H1 (cell line): ENCODE results near the gene ALPG. TPM values are rescaled to one million over a fixed set of nuclear protein-coding genes. Genes with fewer than 3 reads are reported as not detected.

Experiments
- CTCF ChIA-PET: fragments of 300-600 bp; sonication (Branson Sonifier 250); formaldehyde crosslinking; loops from one replicate; lab custom pipeline; 2021; ENCODE audit not compliant: partially characterized antibody; lab: Charles Lee
- POLR2A ChIA-PET: fragments of 300-600 bp; sonication (Branson Sonifier 250); formaldehyde crosslinking; loops from one replicate; lab custom pipeline; 2021; ENCODE audit warnings: inconsistent platforms; ENCODE audit not compliant: partially characterized antibody; lab: Charles Lee
- DNase-seq, 2 experiments: peaks; one replicate each; pipeline versions ENCODE4 v3.0.0 to v3.0.0-alpha.2; 2010 to 2022; ENCODE audit warnings: low spot score in 2 of 2, low read depth in 1 of 2, mixed read lengths in 1 of 2
- FAIRE-seq: peaks from 2 replicates; lab custom pipeline; 2011; peaks lifted over from hg19 to GRCh38; lab: Jason Lieb, UNC
- H2AFZ ChIP-seq: 2 replicates; pipeline ENCODE4 v1.8.1; 2012; ENCODE audit warnings: low read length, inconsistent platforms
- H2AK5ac ChIP-seq: 2 replicates; pipeline ENCODE4 v1.6.1; 2013; ENCODE audit warnings: low read depth, low read length
- H2BK120ac ChIP-seq: replicated peaks from 2 replicates; pipeline ENCODE3; 2013; ENCODE audit warnings: low read depth, low read length, inconsistent platforms
- H2BK12ac ChIP-seq: 2 replicates; pipeline ENCODE4 v1.6.1; 2013; ENCODE audit warnings: low read depth, low read length
- H2BK15ac ChIP-seq: 2 replicates; pipeline ENCODE4 v1.6.1; 2013; ENCODE audit warnings: low read length
- H2BK20ac ChIP-seq: 2 replicates; pipeline ENCODE4 v1.6.1; 2013; ENCODE audit warnings: low read length
- H2BK5ac ChIP-seq: 2 replicates; pipeline ENCODE4 v1.6.1; 2013; ENCODE audit warnings: low read depth, low read length
- H3K14ac ChIP-seq: 2 replicates; pipeline ENCODE4 v1.6.1; 2013; ENCODE audit warnings: inconsistent platforms; ENCODE audit not compliant: insufficient read length
- H3K18ac ChIP-seq: 2 replicates; pipeline ENCODE4 v1.6.1; 2013; ENCODE audit warnings: low read length; ENCODE audit errors: extremely low read depth
- H3K23ac ChIP-seq: 2 replicates; pipeline ENCODE4 v1.6.1; 2013; ENCODE audit warnings: inconsistent platforms; ENCODE audit not compliant: insufficient read length
- H3K23me2 ChIP-seq: 2 replicates; pipeline ENCODE4 v1.6.1; 2013; ENCODE audit warnings: low read depth, low read length
- H3K27ac ChIP-seq: 2 replicates; pipeline ENCODE4 v1.6.1; 2011; ENCODE audit warnings: low read depth, low read length, inconsistent platforms
- H3K27me3 ChIP-seq, 4 experiments: replicated peaks in 1 of 4; 1 replicate in 1 of 4; 2 replicates in 3 of 4; pipeline versions ENCODE4 v1.6.1 to v1.8.1; 2011 to 2013; ENCODE audit warnings: low read length in 3 of 4, mild to moderate bottlenecking in 3 of 4, inconsistent platforms in 2 of 4, mixed read lengths in 2 of 4, moderate library complexity in 1 of 4; ENCODE audit not compliant: control insufficient read depth in 3 of 4, insufficient read depth in 3 of 4; ENCODE audit errors: extremely low read depth in 1 of 4
- H3K36me3 ChIP-seq, 4 experiments: 2 replicates each; pipeline versions ENCODE4 v1.6.1 to v1.8.1; 2011 to 2013; ENCODE audit warnings: mild to moderate bottlenecking in 4 of 4, low read length in 3 of 4, moderate library complexity in 2 of 4, control low read depth in 1 of 4, inconsistent platforms in 1 of 4; ENCODE audit not compliant: insufficient read depth in 4 of 4, control insufficient read depth in 2 of 4
- H3K4ac ChIP-seq: replicated peaks from 2 replicates; pipeline ENCODE3; 2013; ENCODE audit warnings: low read length, low read depth, mixed read lengths, inconsistent platforms; ENCODE audit not compliant: insufficient read length
- H3K4me1 ChIP-seq, 4 experiments: replicated peaks in 1 of 4; 1 replicate in 1 of 4; 2 replicates in 3 of 4; pipeline versions ENCODE4 v1.6.1 to v1.8.1; 2011 to 2013; ENCODE audit warnings: low read length in 3 of 4, inconsistent platforms in 2 of 4, mixed read lengths in 1 of 4; ENCODE audit not compliant: insufficient read depth in 4 of 4, control insufficient read depth in 3 of 4
- H3K4me2 ChIP-seq, 2 experiments: 2 replicates each; pipeline versions ENCODE4 v1.6.1 to v1.8.1; 2011 to 2013; ENCODE audit warnings: low read depth in 2 of 2, low read length in 2 of 2, control low read depth in 1 of 2, inconsistent platforms in 1 of 2, mild to moderate bottlenecking in 1 of 2; ENCODE audit not compliant: insufficient read depth in 1 of 2
- H3K4me3 ChIP-seq, 4 experiments: fragments of 200-600, 300-600 bp in 1 of 4; sonication (generic), shearing (Covaris generic), sonication (Bioruptor Twin) in 1 of 4; 2 replicates each; pipeline versions ENCODE4 v1.5.1 to v1.8.1; 2011 to 2016; ENCODE audit warnings: low read length in 4 of 4, low read depth in 3 of 4, control low read depth in 2 of 4, inconsistent platforms in 2 of 4, mild to moderate bottlenecking in 2 of 4, mixed read lengths in 1 of 4, moderate library complexity in 1 of 4; ENCODE audit not compliant: insufficient read depth in 2 of 4; ENCODE audit errors: extremely low read depth in 1 of 4
- H3K56ac ChIP-seq: replicated peaks from 2 replicates; pipeline ENCODE3; 2013; ENCODE audit warnings: low read depth, mild to moderate bottlenecking, mixed read lengths, low read length, inconsistent platforms; ENCODE audit not compliant: insufficient read length
- H3K79me1 ChIP-seq: 2 replicates; pipeline ENCODE4 v1.6.1; 2013; ENCODE audit warnings: low read depth, low read length, control low read depth
- H3K79me2 ChIP-seq, 2 experiments: 2 replicates each; pipeline versions ENCODE4 v1.6.1 to v1.8.1; 2012 to 2013; ENCODE audit warnings: low read length in 2 of 2, mild to moderate bottlenecking in 2 of 2, inconsistent platforms in 1 of 2; ENCODE audit not compliant: insufficient read depth in 2 of 2, control insufficient read depth in 1 of 2
- H3K9ac ChIP-seq, 4 experiments: replicated peaks in 1 of 4; 1 replicate in 1 of 4; 2 replicates in 3 of 4; pipeline versions ENCODE4 v1.6.1 to v1.8.1; 2011 to 2013; ENCODE audit warnings: low read depth in 3 of 4, low read length in 3 of 4, control low read depth in 2 of 4, mild to moderate bottlenecking in 2 of 4, moderate library complexity in 2 of 4, inconsistent platforms in 1 of 4; ENCODE audit errors: extremely low read depth in 1 of 4
- H3K9me3 ChIP-seq, 2 experiments: 2 replicates each; pipeline versions ENCODE4 v1.6.1 to v1.8.1; 2012 to 2013; ENCODE audit warnings: mild to moderate bottlenecking in 2 of 2, moderate library complexity in 2 of 2, control low read depth in 1 of 2, inconsistent platforms in 1 of 2, low read depth in 1 of 2, low read length in 1 of 2, mixed read lengths in 1 of 2; ENCODE audit not compliant: insufficient read depth in 2 of 2
- H4K20me1 ChIP-seq, 2 experiments: replicated peaks in 1 of 2; 2 replicates each; pipeline versions ENCODE3 to v1.8.1; 2011 to 2013; ENCODE audit warnings: inconsistent platforms in 2 of 2, low read length in 2 of 2, mild to moderate bottlenecking in 1 of 2; ENCODE audit not compliant: insufficient read depth in 2 of 2, control insufficient read depth in 1 of 2
- H4K5ac ChIP-seq: 2 replicates; pipeline ENCODE4 v1.6.1; 2013; ENCODE audit warnings: low read length, low read depth, mixed read lengths, inconsistent platforms; ENCODE audit not compliant: insufficient read length
- H4K8ac ChIP-seq: 2 replicates; pipeline ENCODE4 v1.8.0; 2013; ENCODE audit warnings: mild to moderate bottlenecking, moderate library complexity, low read length, inconsistent platforms; ENCODE audit not compliant: insufficient read depth; ENCODE audit errors: extremely low read depth
- H4K91ac ChIP-seq: replicated peaks from 2 replicates; pipeline ENCODE3; 2013; ENCODE audit warnings: low read length, mixed read lengths, inconsistent platforms; ENCODE audit not compliant: insufficient read length
- BACH1 ChIP-seq: IDR thresholded peaks from 2 replicates; pipeline ENCODE4 v1.6.1; 2012; ENCODE audit warnings: low read length, improper control_type of control experiment
- CTBP2 ChIP-seq: IDR thresholded peaks from 2 replicates; pipeline ENCODE4 v1.7.0; 2011; ENCODE audit warnings: borderline replicate concordance, mild to moderate bottlenecking, moderate library complexity, mixed read lengths, low read length; ENCODE audit not compliant: insufficient read depth, insufficient read length
- JUND ChIP-seq: IDR thresholded peaks from 2 replicates; pipeline ENCODE4 v1.6.1; 2011; ENCODE audit warnings: mild to moderate bottlenecking, improper control_type of control experiment, low read length
- KDM4A ChIP-seq: IDR thresholded peaks from one replicate; pipeline ENCODE4 v1.7.1; 2012; ENCODE audit warnings: low read depth, mild to moderate bottlenecking, moderate library complexity, low read length, inconsistent platforms; ENCODE audit not compliant: severe bottlenecking
- NANOG ChIP-seq: IDR thresholded peaks from 2 replicates; pipeline ENCODE4 v1.6.1; 2011; ENCODE audit warnings: low read length, low read depth, mild to moderate bottlenecking, inconsistent platforms; ENCODE audit not compliant: insufficient read depth, poor library complexity, severe bottlenecking
- NRF1 ChIP-seq: IDR thresholded peaks from 2 replicates; pipeline ENCODE4 v1.6.1; 2011; ENCODE audit warnings: mild to moderate bottlenecking, low read depth, low read length, improper control_type of control experiment
- RAD21 ChIP-seq, 2 experiments: IDR thresholded peaks in 1 of 2; conservative IDR thresholded peaks in 1 of 2; 2 replicates each; pipeline ENCODE4 v1.6.1; 2011; ENCODE audit warnings: low read depth in 2 of 2, low read length in 2 of 2, improper control_type of control experiment in 1 of 2, inconsistent platforms in 1 of 2, mild to moderate bottlenecking in 1 of 2, moderate library complexity in 1 of 2
- SIRT6 ChIP-seq: IDR thresholded peaks from one replicate; pipeline ENCODE4 v1.7.1; 2012; ENCODE audit warnings: low read length, inconsistent platforms
- WGBS, 2 experiments: shearing (Covaris generic) in 1 of 2; methylation state at CpG; one replicate each; pipeline versions ENCODE4 v1.1.6 to v1.1.7; 2013 to 2015; ENCODE audit warnings: low lambda C conversion rate in 2 of 2, mixed read lengths in 2 of 2, inconsistent platforms in 1 of 2, low coverage in 1 of 2, missing lambda C conversion rate in 1 of 2; ENCODE audit not compliant: insufficient replicate concordance in 2 of 2, insufficient coverage in 1 of 2, insufficient read length in 1 of 2; ENCODE audit errors: extremely low coverage in 1 of 2, missing lambda C conversion rate in 1 of 2; 5-methylcytosine and 5-hydroxymethylcytosine counted together
- polyA plus RNA-seq, 7 experiments: library from polyadenylated mRNA; depleted of rRNA in 3 of 7; stranded (reverse) in 5 of 7; unstranded in 2 of 7; fragments of >200 nt in 5 of 7; fragments of 200-250 nt in 2 of 7; gene quantifications; 1 replicate in 5 of 7; 2 replicates in 1 of 7; 4 replicates in 1 of 7; pipeline versions ENCODE4 v1.2.1 to v1.2.3, GENCODE V29; 2011 to 2013; ENCODE audit warnings: missing spikeins in 2 of 7, mixed read lengths in 2 of 7
- total RNA-seq: library from RNA; stranded (reverse); fragmentation: NEBNext Ultra II Directional; extraction: Animal tissue kit (Norgen Biotek cat#: 25700); gene quantifications from 2 replicates; pipeline ENCODE4 v1.2.1, GENCODE V29; 2021
- TF ChIP-seq, protein P1 (sequence below), 3 experiments: IDR thresholded peaks; 1 replicate in 2 of 3; 2 replicates in 1 of 3; pipeline versions ENCODE4 v1.5.1 to v1.6.1; 2011; ENCODE audit warnings: low read length in 3 of 3, mild to moderate bottlenecking in 3 of 3, inconsistent platforms in 2 of 3, low read depth in 1 of 3, moderate library complexity in 1 of 3; ENCODE audit not compliant: insufficient read depth in 1 of 3; ENCODE audit errors: control extremely low read depth in 1 of 3

ALPG gene
- total and polyA plus RNA-seq, 2 of the 8 experiments (the other 6 are each of a cell fraction or from before 2014, with no cell fraction given) = 0.56 to 2.1 TPM

DNA sequence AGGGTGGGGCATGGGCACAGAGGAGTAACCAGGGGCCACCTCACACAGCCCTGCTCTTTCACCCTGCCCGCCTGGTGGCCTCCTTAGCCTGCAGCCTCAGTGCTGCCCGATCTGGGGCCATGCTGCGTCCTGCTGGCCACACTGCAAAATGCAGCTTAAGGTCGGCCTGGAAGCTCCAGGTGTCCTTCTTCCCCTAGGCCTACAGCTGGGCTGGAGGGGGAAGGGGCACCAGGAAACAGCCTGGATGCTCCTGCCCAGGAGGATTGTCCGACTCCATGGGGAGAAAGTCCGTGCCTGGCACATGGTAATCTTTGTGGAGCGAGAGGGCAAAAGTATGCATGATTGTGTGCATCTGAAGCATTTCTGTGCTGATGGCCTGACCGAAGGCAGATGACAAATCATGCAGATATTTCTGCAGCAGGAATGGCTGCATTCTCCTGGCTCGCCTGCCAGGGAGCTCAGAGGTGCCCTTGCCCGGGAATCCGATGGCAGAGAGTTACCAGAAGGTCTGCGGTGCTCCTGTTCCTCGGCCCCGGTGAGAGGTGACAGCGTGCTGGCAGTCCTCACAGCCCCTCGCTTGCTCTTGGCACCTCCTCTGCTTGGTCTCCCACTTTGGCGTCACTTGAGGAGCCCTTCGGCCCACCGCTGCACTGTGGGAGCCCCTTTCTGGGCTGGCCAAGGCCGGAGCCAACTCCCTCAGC, 40.9 kb upstream of the ALPG start:
- H3K4me2 ChIP-seq = peak overlapping the region in 1 of 2 experiments; percentile 8; a peak in 1 of 4 replicates
- H4K20me1 ChIP-seq = no peaks in the 10 kb centered on the region
- no peaks in the 10 kb centered on the region for H3K27me3 ChIP-seq
- H2BK15ac ChIP-seq = 0 out of 2 replicates have a peak overlapping the region, but pooled peaks have one; percentile 81
- H2BK12ac ChIP-seq = peak overlapping the region; percentile 92; the same call in 1 of the 2 replicates
- ChIA-PET POLR2A (interaction anchor here (0.9 to 2.3 kb wide), 5 partner anchors 9 to 62 kb away, joined by 3 to 4 read pairs (median 3); no protein-coding TSS in a partner anchor), CTCF (interaction anchor here (0.6 to 9.5 kb wide), 30 partner anchors 11 to 489 kb away, joined by 3 to 100 read pairs (median 5); partner anchors contain the start of genes ALPG, ALPP and NPPC)
- no peak overlapping the region for H2AFZ ChIP-seq
- no peak overlapping the region for H4K91ac ChIP-seq
- no peak overlapping the region for H3K27ac ChIP-seq
- no peaks in the 10 kb centered on the region for H3K79me2 ChIP-seq
- peaks cover 0 to 24% (median 6%) of the 10 kb centered on the region in 4 experiments; a peak in 6 of 7 replicates for H3K4me1 ChIP-seq
- H3K4me3 ChIP-seq = no peak overlapping the region
- DNase-seq = no peak
- no peak overlapping the region for H3K4ac ChIP-seq
- H3K9me3 ChIP-seq = no peaks in the 10 kb centered on the region
- WGBS, 2 experiments = 79% methylated on average over 15 of the region's 20 CpGs; no CpG with 5 or more reads in 1 of the 2 experiments
- no peak overlapping the region for H4K5ac ChIP-seq
- no peak overlapping the region for H2BK20ac ChIP-seq
- no peak overlapping the region for H2AK5ac ChIP-seq
- no peaks in the 10 kb centered on the region for H3K36me3 ChIP-seq
- no peak overlapping the region for H3K14ac ChIP-seq
- H3K56ac ChIP-seq = no peak overlapping the region
- no peak overlapping the region for H2BK120ac ChIP-seq
- H3K23me2 ChIP-seq = no peaks in the 10 kb centered on the region
- H3K18ac ChIP-seq = no peak overlapping the region; the same call in 1 of the 2 replicates
- FAIRE-seq = no peak
- H2BK5ac ChIP-seq = no peak overlapping the region
- H4K8ac ChIP-seq = no peak overlapping the region
- no peak overlapping the region for H3K23ac ChIP-seq
- no peaks in the 10 kb centered on the region for H3K79me1 ChIP-seq
- H3K9ac ChIP-seq = no peak overlapping the region
- TF ChIP-seq, protein P1, sequence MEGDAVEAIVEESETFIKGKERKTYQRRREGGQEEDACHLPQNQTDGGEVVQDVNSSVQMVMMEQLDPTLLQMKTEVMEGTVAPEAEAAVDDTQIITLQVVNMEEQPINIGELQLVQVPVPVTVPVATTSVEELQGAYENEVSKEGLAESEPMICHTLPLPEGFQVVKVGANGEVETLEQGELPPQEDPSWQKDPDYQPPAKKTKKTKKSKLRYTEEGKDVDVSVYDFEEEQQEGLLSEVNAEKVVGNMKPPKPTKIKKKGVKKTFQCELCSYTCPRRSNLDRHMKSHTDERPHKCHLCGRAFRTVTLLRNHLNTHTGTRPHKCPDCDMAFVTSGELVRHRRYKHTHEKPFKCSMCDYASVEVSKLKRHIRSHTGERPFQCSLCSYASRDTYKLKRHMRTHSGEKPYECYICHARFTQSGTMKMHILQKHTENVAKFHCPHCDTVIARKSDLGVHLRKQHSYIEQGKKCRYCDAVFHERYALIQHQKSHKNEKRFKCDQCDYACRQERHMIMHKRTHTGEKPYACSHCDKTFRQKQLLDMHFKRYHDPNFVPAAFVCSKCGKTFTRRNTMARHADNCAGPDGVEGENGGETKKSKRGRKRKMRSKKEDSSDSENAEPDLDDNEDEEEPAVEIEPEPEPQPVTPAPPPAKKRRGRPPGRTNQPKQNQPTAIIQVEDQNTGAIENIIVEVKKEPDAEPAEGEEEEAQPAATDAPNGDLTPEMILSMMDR (IDR thresholded peaks at IDR 0.05; ENCODE audit: control extremely low read depth in 1 of 3, insufficient read depth in 1 of 3, low read depth in 1 of 3, low read length in 3 of 3) = peak; percentile 72 to 81 (median 73)
- no peak for TF ChIP-seq NRF1
- TF ChIP-seq KDM4A = no peak
- TF ChIP-seq NANOG = no peak
- TF ChIP-seq CTBP2 = no peak
- TF ChIP-seq RAD21 (IDR thresholded peaks at IDR 0.05 in 1 of 2, conservative IDR thresholded peaks at IDR 0.05 in 1 of 2; ENCODE audit: low read depth in 2 of 2, low read length in 2 of 2) = peak; percentile 51 to 66
- TF ChIP-seq SIRT6 = no peak
- TF ChIP-seq JUND = no peak
- TF ChIP-seq BACH1 = no peak
